GM12878 (cell line): ENCODE data around the gene DCPS. TPM values are rescaled to one million over a fixed set of nuclear protein-coding genes. Genes with fewer than 3 reads are reported as not detected.

Experiments
- ATAC-seq: fragments of 200-7000 bp; cut with Tn5 transposase; 3 replicates; pipeline ENCODE4 v1.9.1; 2020; ENCODE audit warnings: mild to moderate bottlenecking, moderate library complexity
- BruUV-seq: library from RNA; stranded (reverse); fragments of 400-500 nt; replicated peaks from 2 replicates; lab custom pipeline; 2021; lab: Mats Ljungman, UMichigan
- CTCF ChIA-PET: fragments of 300-600 bp; sonication (Branson Sonifier 250); formaldehyde crosslinking; extraction: SDS; loops from one replicate; lab custom pipeline; 2021; ENCODE audit warnings: inconsistent platforms; lab: Yijun Ruan, JAX
- POLR2A ChIA-PET: fragments of 350-600 bp; formaldehyde crosslinking; extraction: SDS; loops from one replicate; lab custom pipeline; 2021; ENCODE audit warnings: inconsistent platforms; lab: Charles Lee
- RAD21 ChIA-PET: fragments of 300-600 bp; sonication (Branson Sonifier 250); formaldehyde crosslinking; loops from one replicate; lab custom pipeline; 2023; ENCODE audit warnings: antibody characterized with exemption; ENCODE audit not compliant: unreplicated experiment; lab: Charles Lee
- SMC1A ChIA-PET: fragments of 300-600 bp; sonication (Branson Sonifier 250); formaldehyde crosslinking; loops from one replicate; lab custom pipeline; 2023; ENCODE audit not compliant: unreplicated experiment, uncharacterized antibody; lab: Charles Lee
- DNase-seq: peaks from one replicate; pipeline ENCODE4 v3.0.0-alpha.2; 2011; ENCODE audit warnings: low read depth, low spot score
- FAIRE-seq: peaks from 3 replicates; lab custom pipeline; 2011; peaks lifted over from hg19 to GRCh38; lab: Jason Lieb, UNC
- H2AFZ ChIP-seq: 2 replicates; pipeline ENCODE4 v1.6.0; 2011; ENCODE audit warnings: low read depth, low read length, control low read depth; ENCODE audit not compliant: control insufficient read depth
- H3K27ac ChIP-seq: 2 replicates; pipeline ENCODE4 v1.5.1; 2011; ENCODE audit warnings: control low read depth; ENCODE audit not compliant: control insufficient read depth, insufficient read depth
- H3K27me3 ChIP-seq, 2 experiments: replicated peaks in 1 of 2; 2 replicates each; pipeline versions ENCODE4 v1.6.0 to v1.6.1; 2011; ENCODE audit warnings: low read length in 1 of 2; ENCODE audit not compliant: control insufficient read depth in 2 of 2, insufficient read depth in 2 of 2
- H3K36me3 ChIP-seq, 2 experiments: 2 replicates each; pipeline ENCODE4 v1.5.1; 2011; ENCODE audit warnings: low read length in 1 of 2; ENCODE audit not compliant: control insufficient read depth in 2 of 2, insufficient read depth in 2 of 2
- H3K4me1 ChIP-seq: 2 replicates; pipeline ENCODE4 v1.6.1; 2011; ENCODE audit warnings: mild to moderate bottlenecking, low read length, moderate library complexity, mixed read lengths; ENCODE audit not compliant: control insufficient read depth, insufficient read depth
- H3K4me2 ChIP-seq: 2 replicates; pipeline ENCODE4 v1.6.0; 2011; ENCODE audit warnings: control low read depth; ENCODE audit not compliant: control insufficient read depth, insufficient read depth
- H3K4me3 ChIP-seq: fragments of 200-600 bp; sonication (generic); 2 replicates; pipeline ENCODE4 v1.5.1; 2016
- H3K79me2 ChIP-seq: 2 replicates; pipeline ENCODE4 v1.6.0; 2011; ENCODE audit warnings: low read length; ENCODE audit not compliant: control insufficient read depth, insufficient read depth
- H3K9ac ChIP-seq: 2 replicates; pipeline ENCODE4 v1.8.0; 2011; ENCODE audit warnings: low read length, control low read depth, mixed read lengths; ENCODE audit not compliant: control insufficient read depth, insufficient read depth
- H3K9me3 ChIP-seq: replicated peaks from 3 replicates; pipeline ENCODE4 v1.5.1; 2011; ENCODE audit warnings: mild to moderate bottlenecking, low read length; ENCODE audit not compliant: control insufficient read depth, insufficient read depth
- H4K20me1 ChIP-seq: 2 replicates; pipeline ENCODE4 v1.6.0; 2011; ENCODE audit not compliant: control insufficient read depth, insufficient read depth
- BHLHE40 ChIP-seq, 2 experiments: fragments of 450-650 bp in 1 of 2; IDR thresholded peaks; 2 replicates each; pipeline ENCODE4 v1.6.1; 2011 to 2017; ENCODE audit warnings: low read depth in 2 of 2, borderline replicate concordance in 1 of 2, improper control_type of control experiment in 1 of 2, low read length in 1 of 2, mild to moderate bottlenecking in 1 of 2
- CBX3 ChIP-seq: fragments of 200-600 bp; sonication (generic); IDR thresholded peaks from 2 replicates; pipeline ENCODE4 v1.6.1; 2016; ENCODE audit warnings: low read depth, borderline replicate concordance
- DPF2 ChIP-seq: fragments of 450-650 bp; IDR thresholded peaks from 2 replicates; pipeline ENCODE4 v1.6.1; 2017; ENCODE audit warnings: mild to moderate bottlenecking
- MEF2B ChIP-seq: fragments of 450-650 bp; IDR thresholded peaks from 2 replicates; pipeline ENCODE4 v1.6.1; 2018; ENCODE audit warnings: mild to moderate bottlenecking, moderate library complexity; ENCODE audit not compliant: partially characterized antibody, poor library complexity, severe bottlenecking
- NRF1 ChIP-seq: conservative IDR thresholded peaks from 2 replicates; pipeline ENCODE4 v1.6.1; 2011; ENCODE audit warnings: mild to moderate bottlenecking, low read depth, low read length, improper control_type of control experiment
- PAX5 ChIP-seq: IDR thresholded peaks from 2 replicates; pipeline ENCODE4 v1.6.1; 2011; ENCODE audit warnings: low read depth, low read length, borderline replicate concordance
- RELA ChIP-seq: fragments of 450-650 bp; IDR thresholded peaks from 2 replicates; pipeline ENCODE4 v1.8.0; 2014; ENCODE audit warnings: borderline replicate concordance; ENCODE audit not compliant: partially characterized antibody
- YY1 ChIP-seq: IDR thresholded peaks from 2 replicates; pipeline ENCODE4 v1.6.1; 2011; ENCODE audit warnings: low read depth, mild to moderate bottlenecking, low read length
- WGBS: methylation state at CpG from one replicate; pipeline ENCODE4 v1.1.6; 2016; ENCODE audit warnings: low lambda C conversion rate; ENCODE audit not compliant: insufficient replicate concordance, insufficient coverage; ENCODE audit errors: missing lambda C conversion rate; 5-methylcytosine and 5-hydroxymethylcytosine counted together
- in situ Hi-C: fragments of 300-500 bp; cut with MboI; formaldehyde crosslinking; loops from 9 replicates; pipeline ENCODE4 v1.14.3; 2018; ENCODE audit warnings: mixed read lengths
- intact Hi-C: fragments of 100-400 bp; cut with micrococcal nuclease; formaldehyde crosslinking; loops from one replicate; pipeline ENCODE4 v1.14.2; 2022; ENCODE audit not compliant: unreplicated experiment
- polyA plus RNA-seq, 11 experiments: library from polyadenylated mRNA; depleted of rRNA in 4 of 11; unstranded in 6 of 11; stranded (reverse) in 5 of 11; fragments of >200 nt; fragmentation: Nextera tagmentation in 4 of 11; fragmentation: Illumina TruSeq in 1 of 11; extraction: Ambion mirVana in 4 of 11; extraction: Trizol in 1 of 11; gene quantifications; 1 replicate in 1 of 11; 2 replicates in 10 of 11; pipeline versions ENCODE4 v1.2.1 to v1.2.3, GENCODE V29; 2011 to 2016; ENCODE audit warnings: inconsistent platforms in 2 of 11, missing spikeins in 2 of 11, low read depth in 1 of 11
- total RNA-seq, 4 experiments: library from RNA; depleted of rRNA in 3 of 4; stranded (reverse); fragments of >200 nt in 3 of 4; fragmentation: Illumina TruSeq in 1 of 4; extraction: Trizol in 1 of 4; gene quantifications; 2 replicates each; pipeline versions ENCODE4 v1.2.1 to v1.2.3, GENCODE V29; 2013 to 2021
- TF ChIP-seq, protein P1 (sequence below): IDR thresholded peaks from 2 replicates; pipeline ENCODE4 v1.6.1; 2011; ENCODE audit warnings: low read depth, mild to moderate bottlenecking, low read length, moderate library complexity, borderline replicate concordance; ENCODE audit errors: extremely low read depth
- TF ChIP-seq, protein P2 (sequence below): fragments of 150-350 bp; IDR thresholded peaks from 2 replicates; pipeline ENCODE4 v1.6.1; 2016; ENCODE audit warnings: low read depth, low read length

DCPS gene
- total and polyA plus RNA-seq, 10 of the 15 experiments (the other 5 are each of a cell fraction or from before 2014, with no cell fraction given) = 23.5 to 101 (median 67.4) TPM

DNA sequence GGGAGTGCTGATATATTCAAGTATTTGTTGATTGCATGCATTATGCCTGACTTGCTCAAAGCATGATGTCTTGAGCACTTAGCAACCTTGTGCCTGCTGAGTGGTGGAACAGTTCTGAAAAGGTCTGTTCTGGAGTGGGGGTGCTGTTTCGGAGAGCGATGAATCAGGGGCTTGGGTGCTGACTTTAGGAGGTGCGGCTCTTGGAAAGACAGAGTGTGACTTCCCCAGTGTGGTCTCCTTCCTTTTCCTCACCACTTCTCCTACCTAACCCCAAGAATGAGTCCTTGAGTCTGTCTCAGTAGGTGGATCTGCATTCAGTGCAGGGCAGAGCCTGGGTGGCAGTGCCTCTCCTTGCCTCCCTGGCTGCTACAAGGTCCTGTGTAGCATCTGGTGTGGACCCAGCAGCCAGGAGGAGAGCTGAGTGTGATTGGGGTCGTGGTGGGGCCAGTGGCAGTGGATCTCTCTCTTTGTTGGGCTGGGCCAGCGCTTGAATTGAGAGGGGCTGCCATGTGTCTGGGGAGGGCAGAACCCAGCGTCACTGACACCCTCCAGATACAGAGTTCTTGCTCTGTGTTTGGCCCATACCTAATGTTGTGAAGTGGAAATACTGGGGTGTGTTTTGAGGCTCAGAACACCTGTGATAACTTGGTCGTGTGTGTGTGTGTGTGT is 87.6 kb downstream of the DCPS start:
- POLR2A ChIA-PET = no interaction called here
- FAIRE-seq (no peak), ATAC-seq (no peak; the same call in 2 of the 3 replicates), DNase-seq (no peak)
- Histone ChIP-seq H3K4me1 (peaks cover 9% of the 10 kb centered on the region), H3K4me2 (no peak overlapping the region), H2AFZ (no peak overlapping the region), H3K36me3 (no peaks in the 10 kb centered on the region), H3K9ac (no peak overlapping the region), H4K20me1 (no peaks in the 10 kb centered on the region), H3K79me2 (no peaks in the 10 kb centered on the region), H3K4me3 (no peak overlapping the region), H3K9me3 (no peaks in the 10 kb centered on the region), H3K27me3 (no peaks in the 10 kb centered on the region), H3K27ac (no peak overlapping the region)
- 75% methylated on average over 6 of the region's 7 CpGs for WGBS
- SMC1A ChIA-PET = interaction anchor here (1.1 kb wide), 1 partner anchor 80 kb away, joined by 3 read pairs; no protein-coding TSS in a partner anchor
- TF ChIP-seq BHLHE40 (IDR thresholded peaks at IDR 0.05; ENCODE audit: borderline replicate concordance in 1 of 2, low read depth in 2 of 2, low read length in 1 of 2) (no peak), MEF2B (no peak), PAX5 (no peak), CBX3 (no peak), DPF2 (no peak), YY1 (no peak), NRF1 (no peak), RELA (no peak)
- TF ChIP-seq, protein P1, sequence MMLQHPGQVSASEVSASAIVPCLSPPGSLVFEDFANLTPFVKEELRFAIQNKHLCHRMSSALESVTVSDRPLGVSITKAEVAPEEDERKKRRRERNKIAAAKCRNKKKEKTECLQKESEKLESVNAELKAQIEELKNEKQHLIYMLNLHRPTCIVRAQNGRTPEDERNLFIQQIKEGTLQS = no peak
- TF ChIP-seq, protein P2, sequence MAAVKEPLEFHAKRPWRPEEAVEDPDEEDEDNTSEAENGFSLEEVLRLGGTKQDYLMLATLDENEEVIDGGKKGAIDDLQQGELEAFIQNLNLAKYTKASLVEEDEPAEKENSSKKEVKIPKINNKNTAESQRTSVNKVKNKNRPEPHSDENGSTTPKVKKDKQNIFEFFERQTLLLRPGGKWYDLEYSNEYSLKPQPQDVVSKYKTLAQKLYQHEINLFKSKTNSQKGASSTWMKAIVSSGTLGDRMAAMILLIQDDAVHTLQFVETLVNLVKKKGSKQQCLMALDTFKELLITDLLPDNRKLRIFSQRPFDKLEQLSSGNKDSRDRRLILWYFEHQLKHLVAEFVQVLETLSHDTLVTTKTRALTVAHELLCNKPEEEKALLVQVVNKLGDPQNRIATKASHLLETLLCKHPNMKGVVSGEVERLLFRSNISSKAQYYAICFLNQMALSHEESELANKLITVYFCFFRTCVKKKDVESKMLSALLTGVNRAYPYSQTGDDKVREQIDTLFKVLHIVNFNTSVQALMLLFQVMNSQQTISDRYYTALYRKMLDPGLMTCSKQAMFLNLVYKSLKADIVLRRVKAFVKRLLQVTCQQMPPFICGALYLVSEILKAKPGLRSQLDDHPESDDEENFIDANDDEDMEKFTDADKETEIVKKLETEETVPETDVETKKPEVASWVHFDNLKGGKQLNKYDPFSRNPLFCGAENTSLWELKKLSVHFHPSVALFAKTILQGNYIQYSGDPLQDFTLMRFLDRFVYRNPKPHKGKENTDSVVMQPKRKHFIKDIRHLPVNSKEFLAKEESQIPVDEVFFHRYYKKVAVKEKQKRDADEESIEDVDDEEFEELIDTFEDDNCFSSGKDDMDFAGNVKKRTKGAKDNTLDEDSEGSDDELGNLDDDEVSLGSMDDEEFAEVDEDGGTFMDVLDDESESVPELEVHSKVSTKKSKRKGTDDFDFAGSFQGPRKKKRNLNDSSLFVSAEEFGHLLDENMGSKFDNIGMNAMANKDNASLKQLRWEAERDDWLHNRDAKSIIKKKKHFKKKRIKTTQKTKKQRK = no peak
- in situ Hi-C loops = no loop called here
- RAD21 ChIA-PET = no interaction called here
- no TSS peak for BruUV-seq
- CTCF ChIA-PET = interaction anchor here (1.1 kb wide), 1 partner anchor 42 kb away, joined by 3 read pairs; no protein-coding TSS in a partner anchor
- intact Hi-C loops = no loop called here
